Lower lobe of right lung (tissue), 2 donors: ENCODE measurements around the gene MRPS9. TPM values are rescaled to one million over a fixed set of nuclear protein-coding genes. Genes with fewer than 3 reads are reported as not detected.

Experiments used
- ATAC-seq, 2 donors: fragments of 200-7000 bp; cut with Tn5 transposase; one replicate each; pipeline ENCODE4 v1.9.1; 2020 to 2022; ENCODE audit warnings: mild to moderate bottlenecking in 2 of 2, moderate library complexity in 2 of 2
- DNase-seq: peaks from one replicate; pipeline ENCODE4 v3.0.0-alpha.2; 2020
- H3K27ac ChIP-seq: fragments of 200-600 bp; one replicate; pipeline ENCODE4 v1.8.0; 2022
- H3K27me3 ChIP-seq: fragments of 200-600 bp; one replicate; pipeline ENCODE4 v1.8.0; 2022; ENCODE audit warnings: low read depth
- H3K36me3 ChIP-seq: fragments of 200-600 bp; one replicate; pipeline ENCODE4 v1.8.0; 2022; ENCODE audit warnings: mild to moderate bottlenecking
- H3K4me1 ChIP-seq: fragments of 200-600 bp; one replicate; pipeline ENCODE4 v1.8.0; 2022
- H3K4me3 ChIP-seq: fragments of 200-600 bp; one replicate; pipeline ENCODE4 v1.8.0; 2022; ENCODE audit warnings: mild to moderate bottlenecking
- H3K9me3 ChIP-seq: fragments of 200-600 bp; one replicate; pipeline ENCODE4 v1.8.0; 2022
- CTCF ChIP-seq: fragments of 200-600 bp; IDR thresholded peaks from one replicate; pipeline ENCODE4 v1.8.0; 2022; ENCODE audit warnings: antibody characterized with exemption, mild to moderate bottlenecking
- intact Hi-C: fragments of 100-400 bp; cut with DNase I; formaldehyde crosslinking; loops from one replicate; pipeline ENCODE4 v1.11.0; 2022
- total RNA-seq: library from RNA; stranded (reverse); fragmentation: NEBNext Ultra II Directional; extraction: Animal tissue kit (Norgen Biotek cat#: 25700); gene quantifications from one replicate; pipeline ENCODE4 v1.2.1, GENCODE V29; 2021
- donor health status: DM: no; HTN: yes; CAD: no; lungs with severe emphysema.

Gene MRPS9
- total RNA-seq, 1 donor from 2014 or later, result 15.1 TPM

GRCh38 chr2:105087273-105087672 is 49.4 kb downstream of the MRPS9 start:
- H3K27ac ChIP-seq, result no peak overlapping the region
- H3K9me3 ChIP-seq, result no peaks in the 10 kb centered on the region
- ATAC-seq (no peak), DNase-seq (no peak)
- intact Hi-C loops, result no loop called here
- H3K27me3 ChIP-seq, result no peaks in the 10 kb centered on the region
- no peak overlapping the region for H3K4me3 ChIP-seq
- H3K36me3 ChIP-seq, result peaks cover 10% of the 10 kb centered on the region
- no peak for TF ChIP-seq CTCF
- no peaks in the 10 kb centered on the region for H3K4me1 ChIP-seq

- intact Hi-C loops, result no loop called here
- Histone ChIP-seq H3K4me3 (no peak overlapping the region), H3K36me3 (peaks cover 26% of the 10 kb centered on the region), H3K27ac (no peak overlapping the region), H3K9me3 (no peaks in the 10 kb centered on the region), H3K27me3 (no peaks in the 10 kb centered on the region), H3K4me1 (no peaks in the 10 kb centered on the region)
- ATAC-seq (no peak), DNase-seq (no peak)
- no peak for TF ChIP-seq CTCF
Observed at GRCh38 chr2:105090091-105090490, 52.2 kb downstream of the MRPS9 start.

GRCh38 chr2:105092797-105093196 is 54.9 kb downstream of the MRPS9 start:
- no peaks in the 10 kb centered on the region for H3K27me3 ChIP-seq
- no peak overlapping the region for H3K27ac ChIP-seq
- TF ChIP-seq CTCF, result no peak
- ATAC-seq (no peak), DNase-seq (no peak)
- H3K9me3 ChIP-seq, result no peaks in the 10 kb centered on the region
- peaks cover 39% of the 10 kb centered on the region for H3K36me3 ChIP-seq
- no peak overlapping the region for H3K4me3 ChIP-seq
- no peaks in the 10 kb centered on the region for H3K4me1 ChIP-seq
- intact Hi-C loops, result no loop called here

- Histone ChIP-seq H3K36me3 (peaks cover 58% of the 10 kb centered on the region), H3K4me1 (no peaks in the 10 kb centered on the region), H3K27me3 (no peaks in the 10 kb centered on the region), H3K4me3 (no peak overlapping the region), H3K27ac (no peak overlapping the region), H3K9me3 (no peaks in the 10 kb centered on the region)
- ATAC-seq, result no peak
- intact Hi-C loops, result no loop called here
- no peak for DNase-seq
- TF ChIP-seq CTCF, result no peak
Observed at GRCh38 chr2:105099153-105099552, 61.3 kb downstream of the MRPS9 start.

- Histone ChIP-seq H3K4me3 (no peak overlapping the region), H3K9me3 (no peaks in the 10 kb centered on the region), H3K36me3 (peaks cover 49% of the 10 kb centered on the region), H3K4me1 (no peaks in the 10 kb centered on the region), H3K27me3 (no peaks in the 10 kb centered on the region), H3K27ac (no peak overlapping the region)
- ATAC-seq (no peak), DNase-seq (no peak)
- intact Hi-C loops, result no loop called here
- no peak for TF ChIP-seq CTCF
Observed at GRCh38 chr2:105100046-105100840, 62.4 kb downstream of the MRPS9 start.
